Activated T-cell treated with anti-CD3 and anti-CD28 coated beads, Interleukin-2, amount 50 U/mL, for 72 hours (primary cell): ENCODE results near the gene LTBP1. TPM values are rescaled to one million over a fixed set of nuclear protein-coding genes. Genes with fewer than 3 reads are reported as not detected.
"Not testable (repeated sequence)": the region's sequence is repeated elsewhere in the genome, so short reads cannot be mapped to it uniquely, and the experiment has no call there.

Source experiments
- ATAC-seq, 2 donors: fragments of 150-1000 bp; cut with Tn5 transposase; replicated peaks in 1 of 2; 2 replicates each; pipeline ENCODE4 v1.10.0; 2021; ENCODE audit warnings: moderate library complexity in 2 of 2, mild to moderate bottlenecking in 1 of 2
- DNase-seq, 2 donors: peaks; one replicate each; pipeline ENCODE4 v3.0.0; 2021 to 2022; ENCODE audit warnings: mixed read lengths in 1 of 2
- H3K27ac Mint-ChIP-seq: one replicate; pipeline ENCODE4 v1.8.0; 2022; ENCODE audit warnings: mild to moderate bottlenecking, moderate library complexity, mixed read lengths
- H3K27me3 Mint-ChIP-seq: one replicate; pipeline ENCODE4 v1.8.0; 2022; ENCODE audit warnings: low read depth, mixed read lengths
- H3K36me3 Mint-ChIP-seq, 2 donors: one replicate each; pipeline ENCODE4 v1.8.0; 2022; ENCODE audit warnings: mixed read lengths in 2 of 2, mild to moderate bottlenecking in 1 of 2; ENCODE audit not compliant: insufficient read depth in 2 of 2
- H3K4me1 Mint-ChIP-seq: one replicate; pipeline ENCODE4 v1.8.0; 2022; ENCODE audit warnings: low read depth, mixed read lengths
- H3K4me3 Mint-ChIP-seq, 2 donors: one replicate each; pipeline ENCODE4 v1.8.0; 2022; ENCODE audit warnings: mild to moderate bottlenecking in 2 of 2, mixed read lengths in 2 of 2, moderate library complexity in 2 of 2
- H3K9me3 Mint-ChIP-seq, 2 donors: one replicate each; pipeline ENCODE4 v1.8.0; 2022; ENCODE audit warnings: mixed read lengths in 2 of 2
- total RNA-seq, 2 donors: library from RNA; stranded (reverse); gene quantifications; one replicate each; pipeline ENCODE4 v1.2.3, GENCODE V29; 2022

The LTBP1 gene
- under 1 TPM; 0.50 to 0.67 TPM for total RNA-seq

GRCh38 chr2:32946314-32947075 is at the start of gene LTBP1:
Gene LTBP1 (plus strand): TSS chr2:32946953. CDS start chr2:32947325, 372 bp downstream.
- peak within 1 kb of the TSS; percentile 77 to 88 for H3K4me3 Mint-ChIP-seq
- ATAC-seq, result peak; percentile 83
- H3K27ac Mint-ChIP-seq, result no peak within 1 kb of the TSS
- peaks cover 0 to 4% of the 10 kb centered on the region in 2 donors for H3K9me3 Mint-ChIP-seq
- H3K27me3 Mint-ChIP-seq, result peaks cover 45% of the 10 kb centered on the region
- DNase-seq, result peak; percentile 72 to 73
- peaks cover 0 to 1% of the 10 kb centered on the region in 2 donors for H3K36me3 Mint-ChIP-seq
- H3K4me1 Mint-ChIP-seq, result peaks cover 6% of the 10 kb centered on the region

- Mint-ChIP-seq H3K36me3 (peaks cover 0 to 2% of the 10 kb centered on the region in 2 donors), H3K4me1 (no peaks in the 10 kb centered on the region), H3K9me3 (peaks cover 2 to 3% of the 10 kb centered on the region in 2 donors), H3K4me3 (no peak overlapping the region), H3K27ac (no peak overlapping the region), H3K27me3 (peaks cover 35% of the 10 kb centered on the region)
- DNase-seq, result no peak
- ATAC-seq, result no peak
These were observed 46.3 kb upstream of the LTBP1 start for GRCh38 chr2:32900246-32900973.

GRCh38 chr2:32901313-32901712 is 45.4 kb upstream of the LTBP1 start:
- Mint-ChIP-seq H3K36me3 (peaks cover 0 to 2% of the 10 kb centered on the region in 2 donors), H3K9me3 (peaks cover 2 to 3% of the 10 kb centered on the region in 2 donors), H3K4me1 (no peaks in the 10 kb centered on the region), H3K4me3 (no peak overlapping the region), H3K27me3 (peaks cover 30% of the 10 kb centered on the region), H3K27ac (no peak overlapping the region)
- ATAC-seq, result no peak
- no peak for DNase-seq

GRCh38 chr2:32902174-32902573 is 44.6 kb upstream of the LTBP1 start:
- Mint-ChIP-seq H3K27me3 (peaks cover 27% of the 10 kb centered on the region), H3K4me1 (no peaks in the 10 kb centered on the region), H3K9me3 (peaks cover under 1 to 1% of the 10 kb centered on the region in 2 donors), H3K36me3 (peaks cover 0 to under 1% of the 10 kb centered on the region in 2 donors), H3K27ac (no peak overlapping the region), H3K4me3 (no peak overlapping the region)
- DNase-seq, result no peak
- no peak for ATAC-seq

- no peak for ATAC-seq
- Mint-ChIP-seq H3K36me3 (no peaks in the 10 kb centered on the region), H3K9me3 (no peaks in the 10 kb centered on the region), H3K27ac (no peak overlapping the region), H3K27me3 (peaks cover 24% of the 10 kb centered on the region), H3K4me1 (no peaks in the 10 kb centered on the region), H3K4me3 (no peak overlapping the region)
- DNase-seq, result no peak
These were observed 43.8 kb upstream of the LTBP1 start for GRCh38 chr2:32902986-32903385.

- ATAC-seq, result no peak
- Mint-ChIP-seq H3K27me3 (peaks cover 18% of the 10 kb centered on the region), H3K9me3 (no peaks in the 10 kb centered on the region), H3K4me3 (no peak overlapping the region), H3K36me3 (no peaks in the 10 kb centered on the region), H3K4me1 (no peaks in the 10 kb centered on the region), H3K27ac (no peak overlapping the region)
- no peak for DNase-seq
These were observed 42.7 kb upstream of the LTBP1 start for GRCh38 chr2:32904074-32904473.

GRCh38 chr2:32904751-32905150 is 42.0 kb upstream of the LTBP1 start:
- Mint-ChIP-seq H3K9me3 (no peaks in the 10 kb centered on the region), H3K27ac (no peak overlapping the region), H3K4me1 (no peaks in the 10 kb centered on the region), H3K36me3 (no peaks in the 10 kb centered on the region), H3K4me3 (no peak overlapping the region), H3K27me3 (peaks cover 15% of the 10 kb centered on the region)
- DNase-seq, result no peak
- ATAC-seq, result no peak

- Mint-ChIP-seq H3K9me3 (no peaks in the 10 kb centered on the region), H3K27me3 (peaks cover 15% of the 10 kb centered on the region), H3K27ac (peak overlapping the region; percentile 12), H3K4me1 (no peaks in the 10 kb centered on the region), H3K4me3 (no peak overlapping the region), H3K36me3 (no peaks in the 10 kb centered on the region)
- ATAC-seq, result no peak
- no peak for DNase-seq
These were observed 41.5 kb upstream of the LTBP1 start for GRCh38 chr2:32905270-32905669.

GRCh38 chr2:32910883-32911598 is 35.7 kb upstream of the LTBP1 start:
- no peak for DNase-seq

GRCh38 chr2:32915694-32916093 is 31.1 kb upstream of the LTBP1 start:
- no peaks in the 10 kb centered on the region for H3K27me3 Mint-ChIP-seq
- H3K9me3 Mint-ChIP-seq, result peaks cover 0 to 2% of the 10 kb centered on the region in 2 donors
- H3K4me3 Mint-ChIP-seq, result no peak overlapping the region
- ATAC-seq (no peak), DNase-seq (no peak)
- no peak overlapping the region for H3K27ac Mint-ChIP-seq
- no peaks in the 10 kb centered on the region for H3K4me1 Mint-ChIP-seq
- no peaks in the 10 kb centered on the region for H3K36me3 Mint-ChIP-seq

More at GRCh38 chr2:32910883-32911598, 35.7 kb upstream of the LTBP1 start:
- Mint-ChIP-seq H3K27ac (no peak overlapping the region), H3K36me3 (no peaks in the 10 kb centered on the region), H3K4me1 (no peaks in the 10 kb centered on the region), H3K4me3 (no peak overlapping the region), H3K9me3 (peaks cover 0 to 2% of the 10 kb centered on the region in 2 donors), H3K27me3 (no peaks in the 10 kb centered on the region)
- ATAC-seq, result no peak

- Mint-ChIP-seq H3K4me3 (no peak overlapping the region), H3K4me1 (no peaks in the 10 kb centered on the region), H3K27ac (no peak overlapping the region), H3K9me3 (peaks cover 0 to 2% of the 10 kb centered on the region in 2 donors), H3K36me3 (no peaks in the 10 kb centered on the region), H3K27me3 (peaks cover 5% of the 10 kb centered on the region)
- no peak for ATAC-seq
- no peak for DNase-seq
These were observed 28.0 kb upstream of the LTBP1 start for GRCh38 chr2:32918774-32919173.

- H3K4me3 Mint-ChIP-seq, H3K4me1 Mint-ChIP-seq, H3K9me3 Mint-ChIP-seq, ATAC-seq, H3K27me3 Mint-ChIP-seq, H3K36me3 Mint-ChIP-seq, H3K27ac Mint-ChIP-seq, DNase-seq: not testable (repeated sequence)
These were observed 26.9 kb upstream of the LTBP1 start for GRCh38 chr2:32919901-32920300.

GRCh38 chr2:32921486-32921885 is 25.3 kb upstream of the LTBP1 start:
- not testable (repeated sequence) for H3K4me3 Mint-ChIP-seq, H3K36me3 Mint-ChIP-seq, H3K27me3 Mint-ChIP-seq, H3K4me1 Mint-ChIP-seq, H3K27ac Mint-ChIP-seq, H3K9me3 Mint-ChIP-seq, ATAC-seq, DNase-seq
